GM11168 (cell line): ENCODE results near the gene EVC.

ENCODE experiments used
- in situ Hi-C: fragments of 300-500 bp; cut with MboI; formaldehyde crosslinking; loops from one replicate; pipeline ENCODE4 v1.12.0; 2022; ENCODE audit warnings: low sequenced_read_pairs; ENCODE audit not compliant: unreplicated experiment

The EVC gene

GRCh38 chr4:5707778-5708448 is 3.1 kb upstream of the EVC start:
- in situ Hi-C loops, result no loop called here

GRCh38 chr4:5708449-5709206 is 2.4 kb upstream of the EVC start, which contains the start of gene EVC2:
TSS of gene EVC2 (minus strand) at chr4:5708559. CDS start at chr4:5708513, 46 bp downstream.
- in situ Hi-C loops, result no loop called here

GRCh38 chr4:5709207-5709575 is 1.8 kb upstream of the EVC start:
- in situ Hi-C loops, result no loop called here

GRCh38 chr4:5710065-5710960 is 688 bp upstream of the EVC start:
- in situ Hi-C loops, result no loop called here

GRCh38 chr4:5711479-5712184 is 631 bp downstream of the EVC start:
- in situ Hi-C loops, result no loop called here

- in situ Hi-C loops, result no loop called here
Observed at GRCh38 chr4:5712517-5712916, 1.5 kb downstream of the EVC start.

GRCh38 chr4:5712931-5713330 is 1.9 kb downstream of the EVC start:
- in situ Hi-C loops, result no loop called here

- in situ Hi-C loops, result no loop called here
Observed at GRCh38 chr4:5713861-5714260, 2.9 kb downstream of the EVC start.

- in situ Hi-C loops, result no loop called here
Observed at GRCh38 chr4:5715357-5715756, 4.4 kb downstream of the EVC start.

GRCh38 chr4:5716391-5716790 is 5.4 kb downstream of the EVC start:
- in situ Hi-C loops, result no loop called here

GRCh38 chr4:5717449-5718158 is 6.6 kb downstream of the EVC start:
- in situ Hi-C loops, result no loop called here

GRCh38 chr4:5718411-5718810 is 7.4 kb downstream of the EVC start:
- in situ Hi-C loops, result no loop called here

- in situ Hi-C loops, result no loop called here
Observed at GRCh38 chr4:5719350-5720055, 8.5 kb downstream of the EVC start.

GRCh38 chr4:5720157-5720850 is 9.3 kb downstream of the EVC start:
- in situ Hi-C loops, result no loop called here

- in situ Hi-C loops, result no loop called here
Observed at GRCh38 chr4:5720980-5721379, 10.0 kb downstream of the EVC start.

GRCh38 chr4:5721923-5722322 is 10.9 kb downstream of the EVC start:
- in situ Hi-C loops, result no loop called here

- in situ Hi-C loops, result no loop called here
Observed at GRCh38 chr4:5722328-5722727, 11.3 kb downstream of the EVC start.

- in situ Hi-C loops, result no loop called here
Observed at GRCh38 chr4:5724377-5724776, 13.4 kb downstream of the EVC start.
